HEK293 (cell line): Measurements from ENCODE around the gene PRSS16.

Experiments
- CTCF ChIA-PET: fragments of 350-600 bp; formaldehyde crosslinking; extraction: SDS; loops from one replicate; lab custom pipeline; 2021; ENCODE audit warnings: antibody characterized with exemption; lab: Yijun Ruan, JAX
- POLR2A ChIA-PET: fragments of 300-600 bp; formaldehyde crosslinking; extraction: SDS; loops from one replicate; lab custom pipeline; 2020; ENCODE audit warnings: antibody characterized with exemption, inconsistent platforms; lab: Yijun Ruan, JAX
- H3K27ac ChIP-seq: fragments of 200-500 bp; sonication (Bioruptor generic); 2 replicates; pipeline ENCODE4 v1.5.1; 2014; ENCODE audit warnings: low read depth, low read length, control low read depth, inconsistent platforms; ENCODE audit errors: extremely low read depth
- H3K36me3 ChIP-seq, 2 experiments: fragments of 200-500 bp in 1 of 2; sonication (Bioruptor generic) in 1 of 2; 1 replicate in 1 of 2; 2 replicates in 1 of 2; pipeline ENCODE4 v1.5.1; 2014 to 2017; ENCODE audit warnings: inconsistent platforms in 2 of 2, low read length in 2 of 2; ENCODE audit not compliant: control insufficient read depth in 2 of 2, insufficient read depth in 1 of 2
- H3K4me1 ChIP-seq: fragments of 200-500 bp; sonication (Bioruptor generic); 2 replicates; pipeline ENCODE4 v1.5.1; 2014; ENCODE audit warnings: mild to moderate bottlenecking, low read length, inconsistent platforms; ENCODE audit not compliant: control insufficient read depth, insufficient read depth
- H3K4me3 ChIP-seq: 2 replicates; pipeline ENCODE4 v1.5.1; 2011; ENCODE audit warnings: low read depth, mild to moderate bottlenecking, control low read depth, low read length, moderate library complexity
- H3K9me3 ChIP-seq: fragments of 200-500 bp; sonication (Bioruptor generic); 2 replicates; pipeline ENCODE4 v1.5.1; 2014; ENCODE audit warnings: low read depth, low read length, inconsistent platforms; ENCODE audit not compliant: control insufficient read depth, insufficient read depth
- KLF17 ChIP-seq: fragments of 450-650 bp; formaldehyde crosslinking; IDR thresholded peaks from 2 replicates; pipeline ENCODE4 v1.5.1; 2016; ENCODE audit warnings: missing biosample characterization, missing genetic modification characterization
- KLF9 ChIP-seq: fragments of 450-650 bp; formaldehyde crosslinking; IDR thresholded peaks from 2 replicates; pipeline ENCODE4 v1.5.1; 2016; ENCODE audit warnings: missing biosample characterization, missing genetic modification characterization, low read depth
- OSR2 ChIP-seq: fragments of 450-650 bp; formaldehyde crosslinking; IDR thresholded peaks from 2 replicates; pipeline ENCODE4 v1.5.1; 2016; ENCODE audit warnings: missing biosample characterization, missing genetic modification characterization
- PBX3 ChIP-seq: sonication (generic); formaldehyde crosslinking; IDR thresholded peaks from 2 replicates; pipeline ENCODE4 v1.8.1; 2022; ENCODE audit warnings: mild to moderate bottlenecking, moderate library complexity, missing genetic modification reagents
- PRDM1 ChIP-seq: fragments of 450-650 bp; formaldehyde crosslinking; IDR thresholded peaks from 2 replicates; pipeline ENCODE4; 2016; ENCODE audit warnings: missing biosample characterization, missing genetic modification characterization
- PRDM6 ChIP-seq: fragments of 450-650 bp; formaldehyde crosslinking; IDR thresholded peaks from 2 replicates; pipeline ENCODE4 v1.5.1; 2017; ENCODE audit warnings: missing biosample characterization, missing genetic modification characterization
- ZBTB1 ChIP-seq: fragments of 450-650 bp; formaldehyde crosslinking; IDR thresholded peaks from 2 replicates; pipeline ENCODE4 v1.5.1; 2016; ENCODE audit warnings: missing biosample characterization, missing genetic modification characterization
- ZBTB11 ChIP-seq: fragments of 450-650 bp; formaldehyde crosslinking; conservative IDR thresholded peaks from 2 replicates; pipeline ENCODE4 v1.5.1; 2016; ENCODE audit warnings: low read depth, missing biosample characterization, missing genetic modification characterization
- ZBTB20 ChIP-seq: fragments of 450-650 bp; formaldehyde crosslinking; IDR thresholded peaks from 2 replicates; pipeline ENCODE4 v1.5.1; 2016; ENCODE audit warnings: missing biosample characterization, missing genetic modification characterization
- ZBTB21 ChIP-seq: fragments of 450-650 bp; formaldehyde crosslinking; IDR thresholded peaks from 2 replicates; pipeline ENCODE4 v1.5.1; 2017; ENCODE audit warnings: missing biosample characterization, missing genetic modification characterization
- ZBTB6 ChIP-seq: fragments of 450-650 bp; formaldehyde crosslinking; IDR thresholded peaks from 2 replicates; pipeline ENCODE4 v1.5.1; 2017; ENCODE audit warnings: missing biosample characterization, missing genetic modification characterization
- ZNF2 ChIP-seq: fragments of 450-650 bp; formaldehyde crosslinking; IDR thresholded peaks from 2 replicates; pipeline ENCODE4 v1.5.1; 2016; ENCODE audit warnings: missing biosample characterization, missing genetic modification characterization
- ZNF302 ChIP-seq: fragments of 450-650 bp; formaldehyde crosslinking; IDR thresholded peaks from 2 replicates; pipeline ENCODE4 v1.5.1; 2016; ENCODE audit warnings: missing biosample characterization, missing genetic modification characterization, low read depth
- ZNF311 ChIP-seq: fragments of 450-650 bp; formaldehyde crosslinking; IDR thresholded peaks from 2 replicates; pipeline ENCODE4 v1.5.1; 2017; ENCODE audit warnings: missing biosample characterization, missing genetic modification characterization, borderline replicate concordance
- ZNF354C ChIP-seq: fragments of 450-650 bp; formaldehyde crosslinking; IDR thresholded peaks from 2 replicates; pipeline ENCODE4 v1.5.1; 2016; ENCODE audit warnings: missing biosample characterization, missing genetic modification characterization, low read depth, borderline replicate concordance
- ZNF362 ChIP-seq: fragments of 450-650 bp; formaldehyde crosslinking; IDR thresholded peaks from 2 replicates; pipeline ENCODE4 v1.5.1; 2016; ENCODE audit warnings: missing biosample characterization, missing genetic modification characterization
- ZNF600 ChIP-seq: fragments of 450-650 bp; formaldehyde crosslinking; IDR thresholded peaks from 2 replicates; pipeline ENCODE4 v1.5.1; 2016; ENCODE audit warnings: missing biosample characterization, missing genetic modification characterization
- ZNF645 ChIP-seq: fragments of 450-650 bp; formaldehyde crosslinking; IDR thresholded peaks from 2 replicates; pipeline ENCODE4; 2016; ENCODE audit warnings: missing biosample characterization, missing genetic modification characterization
- ZNF654 ChIP-seq: fragments of 450-650 bp; formaldehyde crosslinking; IDR thresholded peaks from 2 replicates; pipeline ENCODE4 v1.5.1; 2016; ENCODE audit warnings: low read depth, missing biosample characterization, missing genetic modification characterization
- ZNF76 ChIP-seq: fragments of 450-650 bp; formaldehyde crosslinking; IDR thresholded peaks from 2 replicates; pipeline ENCODE4; 2016; ENCODE audit warnings: low read depth, missing biosample characterization, missing genetic modification characterization, borderline replicate concordance
- ZSCAN16 ChIP-seq: fragments of 450-650 bp; formaldehyde crosslinking; IDR thresholded peaks from 2 replicates; pipeline ENCODE4 v1.5.1; 2016; ENCODE audit warnings: missing biosample characterization, missing genetic modification characterization
- ZSCAN30 ChIP-seq: fragments of 450-650 bp; IDR thresholded peaks from 2 replicates; pipeline ENCODE4 v1.5.1; 2018; ENCODE audit warnings: missing biosample characterization, mild to moderate bottlenecking, missing genetic modification characterization, moderate library complexity

PRSS16 gene

GRCh38 chr6:27279513-27280063 is 32.1 kb downstream of the PRSS16 start:
- Histone ChIP-seq H3K4me1 (no peaks in the 10 kb centered on the region), H3K36me3 (no peaks in the 10 kb centered on the region), H3K9me3 (no peaks in the 10 kb centered on the region), H3K4me3 (peak overlapping the region; percentile 59), H3K27ac (peak overlapping the region; percentile 36; the same call in 1 of the 2 replicates)
- ChIA-PET POLR2A (interaction anchor here (0.7 to 2.5 kb wide), 7 partner anchors 16 to 886 kb away, joined by 3 to 16 read pairs (median 8); a partner anchor contains a TSS), CTCF (interaction anchor here (0.6 to 0.8 kb wide), 4 partner anchors 12 to 507 kb away, joined by 3 to 4 read pairs (median 3); no protein-coding TSS in a partner anchor)
- TF ChIP-seq ZBTB6, result peak; percentile 50; the same call in 1 of the 2 replicates
- no peak for TF ChIP-seq ZNF654 (tag by site-specific recombination)
- TF ChIP-seq ZNF645 (tag by site-specific recombination), result no peak
- peak; percentile 87 for TF ChIP-seq ZNF600 (tag by site-specific recombination)
- TF ChIP-seq ZBTB21 (tag by site-specific recombination), result no peak
- TF ChIP-seq ZNF302 (tag by site-specific recombination), result no peak
- TF ChIP-seq ZBTB20, result peak; percentile 40; the same call in 1 of the 2 replicates
- peak; percentile 20; the same call in 1 of the 2 replicates for TF ChIP-seq ZNF76
- TF ChIP-seq KLF9 (tag by site-specific recombination), result no peak
- TF ChIP-seq ZBTB11 (tag by site-specific recombination), result peak; percentile 88
- TF ChIP-seq ZSCAN30, result 0 out of 2 replicates have a peak, but pooled peaks have one; percentile 33
- TF ChIP-seq PBX3 (CRISPR knock-in tag), result 0 out of 2 replicates have a peak, but pooled peaks have one; percentile 48
- no peak for TF ChIP-seq ZNF354C
- no peak for TF ChIP-seq KLF17 (tag by site-specific recombination)
- no peak for TF ChIP-seq ZNF2 (tag by site-specific recombination)
- TF ChIP-seq ZBTB1, result no peak
- TF ChIP-seq ZNF362 (tag by site-specific recombination), result peak; percentile 48
- no peak for TF ChIP-seq PRDM1
- TF ChIP-seq OSR2 (tag by site-specific recombination), result no peak
- TF ChIP-seq ZNF311 (tag by site-specific recombination), result no peak
- TF ChIP-seq PRDM6 (tag by site-specific recombination), result no peak
- TF ChIP-seq ZSCAN16 (tag by site-specific recombination), result no peak
